B cell (primary cell): ENCODE data around the gene EIF1B.

Experiments
- CTCF ChIP-seq: fragments of 200-600 bp; IDR thresholded peaks from one replicate; pipeline ENCODE4 v1.8.0; 2022; ENCODE audit warnings: antibody characterized with exemption, mild to moderate bottlenecking
- EZH2 ChIP-seq: IDR thresholded peaks from 2 replicates; pipeline ENCODE4 v1.6.1; 2012; ENCODE audit warnings: borderline replicate concordance, low read depth, mild to moderate bottlenecking, moderate library complexity, low read length; ENCODE audit not compliant: insufficient read depth, poor library complexity, severe bottlenecking

- no peak for TF ChIP-seq EZH2
- TF ChIP-seq CTCF: no peak
Measured at GRCh38 chr3:40329071-40329470, 19.6 kb downstream of the EIF1B start.
